Large intestine (tissue), 3 donors: ENCODE measurements around the gene HDHD5. TPM values are rescaled to one million over a fixed set of nuclear protein-coding genes. Genes with fewer than 3 reads are reported as not detected.
"Not testable (repeated sequence)": the region's sequence is repeated elsewhere in the genome, so short reads cannot be mapped to it uniquely, and the experiment has no call there.

Experiments
- DNase-seq, 2 donors: peaks; one replicate each; pipeline versions ENCODE4 v3.0.0 to v3.0.0-alpha.2; 2013
- H3K27ac ChIP-seq: one replicate; pipeline ENCODE4 v1.5.1; 2013; ENCODE audit warnings: low read length
- H3K27me3 ChIP-seq: 2 replicates; pipeline ENCODE4 v1.6.1; 2013; ENCODE audit warnings: low read length; ENCODE audit not compliant: control insufficient read depth, insufficient read depth
- H3K36me3 ChIP-seq: 2 replicates; pipeline ENCODE4 v1.6.1; 2013; ENCODE audit warnings: low read length; ENCODE audit not compliant: control insufficient read depth, insufficient read depth
- H3K4me1 ChIP-seq: one replicate; pipeline ENCODE4 v1.6.1; 2013; ENCODE audit warnings: low read length; ENCODE audit not compliant: control insufficient read depth, insufficient read depth
- H3K4me3 ChIP-seq: one replicate; pipeline ENCODE4 v1.5.1; 2013; ENCODE audit warnings: low read length
- H3K9me3 ChIP-seq: one replicate; pipeline ENCODE4 v1.6.1; 2013; ENCODE audit warnings: mild to moderate bottlenecking, low read depth, low read length, moderate library complexity; ENCODE audit not compliant: control insufficient read depth
- WGBS: methylation state at CpG from one replicate; pipeline ENCODE4 v1.1.5; 2013; ENCODE audit warnings: low lambda C conversion rate; ENCODE audit not compliant: insufficient coverage; 5-methylcytosine and 5-hydroxymethylcytosine counted together
- polyA plus RNA-seq: library from polyadenylated mRNA; unstranded; fragments of 120-200 nt; gene quantifications from one replicate; pipeline ENCODE4 v1.2.1, GENCODE V29; 2013

HDHD5 gene
- polyA plus RNA-seq, 1 donor, result 37.9 TPM

- Histone ChIP-seq H3K4me1 (no peaks in the 10 kb centered on the region), H3K9me3 (no peaks in the 10 kb centered on the region), H3K4me3 (no peak overlapping the region), H3K36me3 (no peaks in the 10 kb centered on the region), H3K27ac (no peak overlapping the region), H3K27me3 (no peaks in the 10 kb centered on the region)
- no peak for DNase-seq
- 100% methylated on average over 2 of the region's 3 CpGs for WGBS
Observed at GRCh38 chr22:17157714-17158113, 1.4 kb downstream of the HDHD5 start.

DNA sequence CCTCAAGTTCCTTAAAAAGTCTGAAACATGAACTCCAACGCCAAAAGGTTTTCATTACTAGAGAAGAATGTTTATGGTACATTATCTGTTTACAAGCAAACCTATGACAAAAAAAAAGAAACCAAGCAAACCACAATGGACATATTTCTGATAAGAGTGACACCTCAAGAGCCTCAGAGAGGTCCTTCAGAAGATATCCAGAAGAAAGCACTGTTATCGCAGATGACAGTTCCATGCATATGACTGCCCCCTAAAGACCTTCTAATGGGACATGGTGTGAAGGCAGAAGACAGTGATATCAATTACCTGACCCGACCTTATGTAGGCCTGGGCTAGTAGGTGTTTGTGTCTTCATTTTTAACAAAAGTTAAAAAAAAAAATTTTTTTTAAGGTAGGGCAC lies 3.1 kb downstream of the HDHD5 start:
- DNase-seq, result no peak
- H3K27me3 ChIP-seq, result no peaks in the 10 kb centered on the region
- H3K36me3 ChIP-seq, result no peaks in the 10 kb centered on the region
- H3K27ac ChIP-seq, result no peak overlapping the region
- 92% methylated on average over 3 of the region's 3 CpGs for WGBS
- no peaks in the 10 kb centered on the region for H3K9me3 ChIP-seq
- no peak overlapping the region for H3K4me3 ChIP-seq
- no peaks in the 10 kb centered on the region for H3K4me1 ChIP-seq

- Histone ChIP-seq H3K27ac (no peak overlapping the region), H3K27me3 (no peaks in the 10 kb centered on the region), H3K4me1 (peaks cover 4% of the 10 kb centered on the region), H3K9me3 (no peaks in the 10 kb centered on the region), H3K36me3 (peaks cover 4% of the 10 kb centered on the region), H3K4me3 (no peak overlapping the region)
- no peak for DNase-seq
- no CpG with 5 or more reads among the region's 3 CpGs for WGBS
Observed at GRCh38 chr22:17152971-17153370, 6.1 kb downstream of the HDHD5 start.

- Histone ChIP-seq H3K9me3 (no peaks in the 10 kb centered on the region), H3K27me3 (no peaks in the 10 kb centered on the region), H3K4me3 (no peak overlapping the region), H3K36me3 (peaks cover 11% of the 10 kb centered on the region), H3K4me1 (peaks cover 4% of the 10 kb centered on the region), H3K27ac (no peak overlapping the region)
- no peak for DNase-seq
- WGBS, result no CpG with 5 or more reads among the region's 6 CpGs
Observed at GRCh38 chr22:17152340-17152739, 6.7 kb downstream of the HDHD5 start.

- H3K27ac ChIP-seq, result peak overlapping the region; percentile 51
- no CpG with 5 or more reads among the region's 9 CpGs for WGBS
- peaks cover 15% of the 10 kb centered on the region for H3K36me3 ChIP-seq
- H3K4me1 ChIP-seq, result peaks cover 4% of the 10 kb centered on the region
- no peaks in the 10 kb centered on the region for H3K27me3 ChIP-seq
- no peaks in the 10 kb centered on the region for H3K9me3 ChIP-seq
- peak; percentile 88 to 94 for DNase-seq
- no peak overlapping the region for H3K4me3 ChIP-seq
Observed at GRCh38 chr22:17149076-17149815, 9.8 kb downstream of the HDHD5 start.

DNA sequence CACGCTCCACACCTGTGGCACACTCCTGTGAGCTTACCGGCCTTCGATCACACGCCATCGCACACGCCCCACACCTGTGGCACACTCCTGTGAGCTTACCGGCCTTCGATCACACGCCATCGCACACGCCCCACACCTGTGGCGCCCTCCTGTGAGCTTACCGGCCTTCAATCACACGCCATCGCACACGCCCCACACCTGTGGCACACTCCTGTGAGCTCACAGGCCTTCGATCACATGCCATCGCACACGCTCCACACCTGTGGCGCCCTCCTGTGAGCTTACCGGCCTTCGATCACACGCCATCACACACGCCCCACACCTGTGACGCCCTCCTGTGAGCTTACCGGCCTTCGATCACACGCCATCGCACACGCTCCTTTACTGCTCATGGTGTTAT lies 11.6 kb downstream of the HDHD5 start:
- not testable (repeated sequence) for H3K27me3 ChIP-seq, H3K4me1 ChIP-seq, H3K9me3 ChIP-seq, DNase-seq, H3K27ac ChIP-seq, H3K4me3 ChIP-seq
- peaks cover 25% of the 10 kb centered on the region for H3K36me3 ChIP-seq
- no CpG with 5 or more reads among the region's 30 CpGs for WGBS

GRCh38 chr22:17145021-17145680 lies 13.9 kb downstream of the HDHD5 start:
- H3K27me3 ChIP-seq, result no peaks in the 10 kb centered on the region
- peaks cover 4% of the 10 kb centered on the region for H3K4me1 ChIP-seq
- no CpG with 5 or more reads among the region's 8 CpGs for WGBS
- H3K4me3 ChIP-seq, result no peak overlapping the region
- H3K9me3 ChIP-seq, result no peaks in the 10 kb centered on the region
- peaks cover 41% of the 10 kb centered on the region for H3K36me3 ChIP-seq
- H3K27ac ChIP-seq, result no peak overlapping the region
- DNase-seq, result no peak

GRCh38 chr22:17143826-17144225 lies 15.3 kb downstream of the HDHD5 start:
- peaks cover 44% of the 10 kb centered on the region for H3K36me3 ChIP-seq
- no peaks in the 10 kb centered on the region for H3K4me1 ChIP-seq
- no peaks in the 10 kb centered on the region for H3K27me3 ChIP-seq
- DNase-seq, result no peak
- H3K9me3 ChIP-seq, result no peaks in the 10 kb centered on the region
- no CpG with 5 or more reads among the region's 8 CpGs for WGBS
- H3K4me3 ChIP-seq, result no peak overlapping the region
- H3K27ac ChIP-seq, result no peak overlapping the region

DNA sequence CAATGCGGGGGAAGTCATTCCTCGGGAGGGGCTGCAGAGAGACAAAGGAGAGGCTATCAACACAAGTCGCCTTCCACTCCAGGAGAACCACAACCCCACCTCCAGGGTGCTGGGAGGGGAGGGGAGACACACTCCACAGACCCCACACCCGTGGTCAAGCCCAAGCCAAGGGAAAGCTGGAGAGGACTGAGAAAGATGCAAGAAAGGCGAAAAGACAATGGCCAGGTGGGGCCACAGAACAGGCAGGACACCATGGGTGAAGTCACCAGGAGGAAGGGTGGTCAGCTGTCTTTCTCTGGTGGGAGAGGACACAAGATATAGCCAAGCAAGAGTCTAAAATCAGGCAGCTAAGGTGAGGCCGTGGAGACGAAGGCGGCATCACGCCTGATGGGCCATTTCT lies 16.0 kb downstream of the HDHD5 start:
- Histone ChIP-seq H3K27ac (no peak overlapping the region), H3K27me3 (no peaks in the 10 kb centered on the region), H3K4me3 (no peak overlapping the region), H3K9me3 (no peaks in the 10 kb centered on the region), H3K36me3 (peaks cover 43% of the 10 kb centered on the region), H3K4me1 (no peaks in the 10 kb centered on the region)
- WGBS, result 80% methylated on average over 1 of the region's 9 CpGs
- no peak for DNase-seq

GRCh38 chr22:17140826-17141766 lies 18.0 kb downstream of the HDHD5 start:
- no CpG with 5 or more reads among the region's 9 CpGs for WGBS
- no peak overlapping the region for H3K4me3 ChIP-seq
- H3K36me3 ChIP-seq, result peaks cover 42% of the 10 kb centered on the region

More at GRCh38 chr22:17140826-17141766, 18.0 kb downstream of the HDHD5 start:
- Histone ChIP-seq H3K9me3 (no peaks in the 10 kb centered on the region), H3K27me3 (no peaks in the 10 kb centered on the region), H3K27ac (no peak overlapping the region), H3K4me1 (no peaks in the 10 kb centered on the region)
- DNase-seq, result no peak
